GM18907 (cell line): ENCODE results near the gene FAM3B.

ENCODE experiments used
- ATAC-seq: cut with Tn5 transposase; IDR thresholded peaks from one replicate; pipeline ENCODE4 v1.9.1; 2021; ENCODE audit warnings: mild to moderate bottlenecking, moderate library complexity; ENCODE audit not compliant: unreplicated experiment

Gene FAM3B

DNA sequence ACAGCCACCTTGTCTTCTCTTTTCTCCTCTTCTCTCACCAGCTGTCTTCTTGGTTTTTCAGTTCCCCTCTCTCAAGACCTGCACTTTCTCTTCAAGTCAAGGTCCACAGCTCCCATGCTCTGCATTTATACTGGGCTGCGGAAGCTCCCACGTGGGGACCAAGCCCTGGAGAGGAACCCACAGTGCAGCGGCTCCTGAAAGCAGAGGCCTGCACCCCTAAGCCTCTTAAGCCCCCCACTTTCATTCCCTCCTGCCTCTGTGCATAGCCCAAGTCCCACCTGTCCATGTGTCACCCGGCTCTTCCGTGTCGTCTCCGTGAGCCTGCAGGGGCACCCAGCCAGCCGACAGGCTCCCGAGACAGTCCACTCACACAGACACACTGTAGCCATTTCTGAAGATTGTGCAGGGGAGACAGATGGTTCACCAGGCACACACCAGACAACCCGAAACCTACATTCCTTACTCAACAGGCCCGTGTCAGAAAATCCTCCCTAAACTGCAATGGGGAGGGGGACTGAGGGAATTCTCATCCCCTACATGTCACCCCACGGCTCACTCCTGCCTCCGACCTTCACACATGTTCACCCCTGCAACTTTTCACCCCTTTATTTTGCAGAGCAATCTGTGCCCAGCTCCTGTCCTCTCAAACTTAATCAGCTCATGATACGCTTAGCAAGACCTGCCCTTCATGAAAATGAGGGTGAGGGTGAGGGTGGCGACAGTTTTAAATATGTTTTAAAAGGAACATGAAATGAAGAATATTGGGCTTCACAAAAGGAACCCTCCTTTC is 51.5 kb downstream of the FAM3B start:
- peak; percentile 56 for ATAC-seq

DNA sequence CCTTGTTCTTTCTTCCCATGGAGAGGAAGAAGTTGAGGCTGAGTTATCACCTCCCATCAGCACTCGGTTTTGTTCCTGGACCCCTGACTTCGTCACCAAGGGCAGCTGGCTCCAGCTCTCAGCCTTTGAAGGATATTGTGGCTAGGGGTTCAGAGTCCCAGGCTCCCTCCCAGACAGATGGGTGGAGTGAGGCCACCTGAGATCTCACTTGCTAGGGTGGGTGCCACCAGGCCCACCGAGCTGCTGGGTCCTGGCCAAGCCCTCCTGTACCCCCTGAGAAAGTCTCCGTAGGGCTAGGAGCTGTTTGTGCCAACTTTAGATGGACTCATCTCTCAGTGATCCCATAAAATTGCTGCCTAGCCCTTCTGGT is 52.1 kb downstream of the FAM3B start:
- ATAC-seq, result no peak

DNA sequence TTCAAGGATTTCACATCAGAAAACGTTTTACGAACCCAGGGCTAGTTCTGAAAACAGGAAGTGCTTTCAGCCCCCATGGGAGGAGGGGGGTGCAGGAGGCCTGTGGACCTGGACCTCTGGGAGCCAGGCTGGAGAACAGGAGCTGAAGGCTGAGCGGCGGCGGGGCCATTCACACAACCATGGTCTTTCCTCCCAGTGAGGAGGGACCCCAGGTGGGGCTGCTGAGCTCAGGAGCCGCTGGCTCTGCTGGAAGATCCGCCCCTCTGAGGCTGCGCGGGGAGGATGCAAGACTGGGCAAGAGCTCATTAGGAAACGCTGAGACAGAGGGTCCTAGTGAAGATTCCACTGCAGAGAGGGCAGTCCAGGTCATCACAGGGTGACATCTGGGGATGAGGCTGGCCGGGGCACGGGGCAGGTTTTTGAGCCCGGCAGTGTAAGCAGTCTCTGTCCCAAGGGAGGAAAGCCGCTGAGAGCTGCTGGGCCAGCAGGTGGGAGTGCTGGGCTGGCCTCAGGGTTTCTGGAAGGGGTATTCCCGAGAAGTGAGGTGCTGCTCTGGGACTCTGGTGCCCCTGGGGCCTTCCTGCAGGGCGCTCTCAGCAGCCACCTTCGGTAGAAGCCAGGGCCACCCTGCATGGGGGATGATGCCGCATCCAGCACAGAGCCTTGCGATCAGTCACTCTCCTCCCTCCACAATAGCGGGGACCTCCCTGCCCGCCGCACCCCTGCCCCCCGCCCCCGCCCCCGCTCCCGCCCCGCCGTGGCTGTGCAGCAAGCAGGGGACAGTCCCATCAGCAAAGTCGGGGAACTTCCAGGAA is 52.7 kb downstream of the FAM3B start:
- ATAC-seq, result peak; percentile 48

DNA sequence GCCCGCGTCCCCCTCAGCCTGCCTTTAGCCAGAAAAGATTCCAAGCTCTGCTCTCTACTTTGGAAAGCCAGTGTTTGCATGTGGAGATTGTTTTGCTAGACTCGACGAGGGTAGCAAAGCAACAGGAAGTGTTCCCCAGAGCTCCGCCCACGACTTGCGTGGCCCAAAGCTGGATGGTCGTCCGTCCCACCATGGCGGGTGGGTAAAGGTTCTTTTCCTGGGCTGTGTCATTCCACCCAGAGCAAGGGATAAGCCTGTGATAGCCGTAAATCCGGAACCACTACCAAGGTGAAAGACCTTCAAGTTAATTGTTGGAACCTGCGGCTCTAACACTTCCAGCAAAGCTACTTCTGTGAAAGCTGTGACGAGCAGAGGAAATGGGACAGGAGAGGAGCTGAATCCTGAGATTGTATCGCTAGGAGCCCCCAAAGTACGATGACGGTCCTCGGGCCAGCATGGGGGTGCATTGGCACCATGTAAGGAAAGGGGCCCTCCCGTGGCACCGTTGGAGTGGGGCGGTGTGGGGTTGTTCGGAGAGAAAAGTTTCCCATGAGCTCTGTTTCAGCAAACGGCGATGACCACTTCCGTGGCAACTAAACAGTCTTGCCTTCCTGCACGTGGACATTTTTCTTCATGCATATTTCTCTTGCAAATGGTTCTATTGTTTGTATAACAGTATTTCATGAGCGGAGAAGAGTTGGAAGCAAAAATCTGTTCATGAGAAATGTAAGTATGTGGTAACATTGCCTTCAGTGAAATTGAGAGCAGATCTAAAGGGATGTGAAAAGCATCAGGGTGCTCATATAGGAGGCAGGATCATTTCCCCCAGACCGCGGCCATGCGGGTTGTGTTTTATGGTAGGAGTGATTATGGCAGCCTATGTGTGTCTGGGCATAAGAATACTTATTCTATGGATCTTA is 53.6 kb downstream of the FAM3B start:
- ATAC-seq, result no peak

DNA sequence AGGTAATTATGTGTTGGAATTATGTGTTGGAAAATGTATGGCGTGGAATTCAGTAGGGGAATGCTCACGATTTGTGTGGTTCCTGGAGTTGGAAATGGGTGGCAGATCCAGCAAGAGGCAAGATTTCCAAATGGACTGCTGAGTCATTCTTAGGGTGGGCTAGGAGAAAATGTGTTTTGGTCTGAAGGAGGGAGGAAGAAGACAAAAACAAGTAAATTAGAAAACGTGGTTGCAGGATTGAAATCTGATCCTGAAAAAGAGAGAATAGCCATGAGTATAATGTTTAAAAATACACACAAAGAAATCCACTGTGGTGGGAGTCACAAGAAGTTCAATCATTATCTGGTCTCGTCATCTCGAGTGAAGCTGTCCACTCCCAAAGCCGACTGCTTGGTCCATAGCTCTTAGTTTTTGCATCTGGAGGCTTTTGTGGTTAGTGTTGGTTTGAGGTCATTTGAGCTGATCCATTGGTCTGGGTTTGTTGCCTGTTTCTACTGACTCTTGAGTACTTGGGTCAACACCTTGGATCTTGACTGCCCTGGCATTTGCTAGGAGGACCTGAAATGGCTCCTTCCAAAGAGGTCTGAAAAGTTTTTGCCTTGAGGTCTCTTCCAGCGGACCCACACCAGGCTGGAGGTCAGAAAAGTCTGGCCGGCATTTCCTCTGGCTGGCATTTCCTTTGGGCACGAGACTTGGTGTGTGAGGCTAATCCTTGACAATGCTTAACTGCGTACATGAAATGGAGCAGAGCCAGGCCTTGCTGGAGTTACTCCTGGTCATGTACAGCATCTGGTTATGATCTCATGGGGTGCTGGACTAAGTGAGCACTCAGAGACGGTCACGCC is 54.5 kb downstream of the FAM3B start:
- no peak for ATAC-seq

DNA sequence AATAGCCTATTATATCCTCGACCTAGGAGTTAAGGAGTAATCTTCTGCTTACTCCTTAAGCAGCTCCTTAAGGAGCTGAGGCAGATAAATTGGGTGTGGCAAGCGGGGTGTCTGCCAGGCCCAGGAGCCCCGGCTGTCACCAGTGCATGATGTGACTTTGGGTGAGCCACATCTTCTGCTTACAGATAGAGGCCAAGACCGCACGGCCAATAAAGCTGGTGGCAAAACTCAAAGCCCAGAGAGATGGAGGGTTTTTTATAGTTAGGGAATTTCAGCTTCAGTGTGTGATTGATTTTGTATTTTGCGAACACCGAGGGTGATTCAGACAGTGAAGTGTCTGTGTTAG is 55.1 kb downstream of the FAM3B start:
- ATAC-seq, result no peak

DNA sequence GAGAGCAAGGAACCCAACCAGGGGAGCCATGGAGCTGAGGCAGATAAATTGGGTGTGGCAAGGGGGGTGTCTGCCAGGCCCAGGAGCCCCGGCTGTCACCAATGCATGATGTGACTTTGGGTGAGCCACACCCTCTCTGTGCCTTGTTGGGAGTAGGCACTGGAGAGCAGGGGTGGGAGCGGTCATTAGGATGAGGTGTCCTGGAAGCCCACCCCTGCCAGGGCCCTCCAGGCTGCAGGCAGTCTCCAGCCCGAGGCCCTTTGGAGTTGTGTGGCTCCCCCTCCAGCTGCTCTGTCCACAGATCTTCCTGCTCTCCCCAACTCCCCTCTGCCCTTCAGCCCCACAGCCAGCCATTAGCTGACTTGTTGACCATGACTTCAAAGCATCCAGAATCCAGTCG is 56.7 kb downstream of the FAM3B start:
- no peak for ATAC-seq

DNA sequence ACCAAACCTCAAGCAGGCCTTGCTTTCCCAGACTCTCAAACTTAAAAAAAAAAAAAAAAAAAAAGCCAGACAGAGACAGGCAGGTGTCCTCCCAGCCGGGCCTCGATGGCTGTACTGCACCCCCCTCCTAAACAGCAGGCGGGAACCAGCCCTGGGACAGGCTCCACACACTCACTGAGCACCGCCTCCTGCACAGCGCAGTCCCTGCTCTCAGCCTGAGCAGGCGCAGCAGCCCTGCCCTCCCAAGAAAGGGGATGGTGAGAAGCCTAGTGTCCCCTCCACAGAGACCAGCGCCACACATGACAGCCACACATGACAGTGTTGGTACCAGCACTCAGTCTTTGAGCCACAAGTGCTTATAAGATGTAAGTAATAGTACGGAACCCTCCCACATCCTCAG is 57.2 kb downstream of the FAM3B start:
- no peak for ATAC-seq

DNA sequence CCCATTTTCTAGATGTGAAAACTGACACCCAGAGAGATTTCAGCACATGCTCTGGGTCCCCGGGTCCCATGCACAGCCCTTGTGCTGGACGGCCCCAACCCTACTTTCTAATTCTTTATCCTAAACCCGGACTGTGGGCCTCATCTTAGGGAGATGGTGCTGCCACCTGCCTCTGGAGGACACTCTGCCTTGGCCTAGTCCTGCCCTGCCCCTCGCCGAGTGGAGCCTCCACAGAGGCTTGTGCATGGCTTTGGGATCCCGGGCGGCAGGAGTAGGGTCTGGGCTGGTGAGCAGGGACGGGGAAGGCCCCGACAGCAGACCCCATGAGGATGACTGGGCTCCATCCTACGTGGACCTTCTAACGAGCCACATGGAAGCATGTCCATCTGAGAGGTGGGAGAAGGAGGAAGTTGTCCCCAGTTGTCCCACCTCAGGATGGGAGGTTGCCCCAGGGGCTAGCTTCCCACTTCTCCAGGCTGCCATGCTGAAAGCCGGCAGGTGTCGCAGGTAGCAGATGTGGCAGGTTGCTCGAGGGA is 57.6 kb downstream of the FAM3B start:
- no peak for ATAC-seq

DNA sequence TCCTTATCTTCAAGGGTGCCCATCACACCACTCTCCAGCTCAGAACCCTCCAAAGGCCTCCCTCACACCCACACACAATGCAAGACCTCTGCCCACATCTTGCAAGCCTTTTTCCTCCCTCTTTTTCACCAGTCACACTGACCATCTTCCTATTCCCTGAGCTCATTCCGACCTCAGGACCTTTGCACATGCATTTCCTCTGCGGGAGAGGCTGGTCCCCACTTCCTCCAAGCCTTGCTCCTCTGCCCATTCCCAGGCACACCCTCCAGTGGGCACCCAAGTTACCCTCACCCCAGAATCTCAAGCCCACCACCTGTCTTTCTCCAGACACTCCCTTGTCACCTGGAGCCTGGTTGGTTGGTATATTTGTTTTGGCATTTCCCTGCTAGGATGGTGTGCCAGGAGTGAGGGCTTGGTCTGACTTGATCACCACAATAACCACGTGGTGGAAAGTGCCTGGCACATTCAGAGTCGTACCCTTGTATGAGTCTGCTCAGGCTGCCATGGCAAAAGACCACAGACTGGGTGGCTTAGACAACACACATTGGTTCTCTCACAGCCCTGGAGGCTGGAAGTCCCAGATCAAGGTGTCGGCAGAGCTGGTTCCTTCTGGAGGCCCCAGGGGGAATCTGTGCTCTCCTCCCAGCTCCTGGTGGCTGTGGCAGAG is 58.4 kb downstream of the FAM3B start:
- no peak for ATAC-seq

DNA sequence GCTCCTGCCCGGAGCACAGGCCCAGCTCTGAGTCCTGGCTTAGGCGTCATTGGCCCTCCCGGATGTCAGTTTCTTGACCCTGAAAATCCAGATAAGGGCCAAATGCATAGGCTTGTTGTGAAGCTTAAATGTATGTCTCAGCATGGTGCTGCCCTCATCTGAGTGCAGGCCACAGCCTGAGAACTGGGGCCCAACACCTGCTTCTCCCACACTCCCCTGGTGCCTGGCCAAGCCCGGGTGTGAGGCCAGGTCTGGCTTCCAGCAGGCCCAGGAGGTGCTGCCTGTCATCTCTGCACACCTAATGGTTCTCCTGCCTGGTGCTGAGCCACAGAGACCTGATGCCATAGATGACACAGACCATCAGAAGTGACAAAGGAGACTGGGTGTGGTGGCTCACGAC is 59.3 kb downstream of the FAM3B start:
- no peak for ATAC-seq

DNA sequence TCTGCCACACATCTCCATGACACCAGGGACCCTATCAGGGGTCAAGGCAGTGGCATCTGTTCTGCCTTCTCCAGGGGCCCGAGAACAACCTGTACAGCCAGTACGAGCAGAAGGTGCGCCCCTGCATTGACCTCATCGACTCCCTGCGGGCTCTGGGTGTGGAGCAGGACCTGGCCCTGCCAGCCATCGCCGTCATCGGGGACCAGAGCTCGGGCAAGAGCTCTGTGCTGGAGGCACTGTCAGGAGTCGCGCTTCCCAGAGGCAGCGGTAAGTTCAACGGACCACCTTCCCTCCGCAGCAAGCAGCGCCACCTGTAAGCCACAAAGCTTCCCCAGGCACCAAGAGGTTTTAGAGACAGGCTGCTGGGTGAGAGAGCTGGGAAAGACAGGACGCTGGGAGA is 61.1 kb downstream of the FAM3B start:
- ATAC-seq, result no peak

DNA sequence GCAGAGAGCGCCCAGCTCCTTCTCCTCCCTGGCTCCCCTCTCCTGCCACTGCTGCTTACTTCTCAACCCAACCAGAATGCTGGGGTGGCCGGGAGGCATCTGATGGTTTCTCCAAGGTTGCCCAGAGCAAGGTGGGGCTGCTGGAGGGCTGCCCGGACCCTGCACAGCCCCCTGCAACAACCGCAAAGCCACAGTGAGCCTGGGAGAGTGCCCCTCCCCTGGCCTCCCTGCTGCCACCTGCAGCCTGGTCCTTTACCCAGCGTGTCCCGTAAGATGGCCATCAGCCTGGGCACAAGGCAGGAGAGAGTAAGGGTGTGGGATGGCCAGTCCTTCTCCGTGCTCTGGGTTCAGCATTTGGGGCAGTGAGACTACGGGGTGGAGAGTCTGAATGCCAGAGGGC is 62.2 kb downstream of the FAM3B start:
- ATAC-seq, result no peak

DNA sequence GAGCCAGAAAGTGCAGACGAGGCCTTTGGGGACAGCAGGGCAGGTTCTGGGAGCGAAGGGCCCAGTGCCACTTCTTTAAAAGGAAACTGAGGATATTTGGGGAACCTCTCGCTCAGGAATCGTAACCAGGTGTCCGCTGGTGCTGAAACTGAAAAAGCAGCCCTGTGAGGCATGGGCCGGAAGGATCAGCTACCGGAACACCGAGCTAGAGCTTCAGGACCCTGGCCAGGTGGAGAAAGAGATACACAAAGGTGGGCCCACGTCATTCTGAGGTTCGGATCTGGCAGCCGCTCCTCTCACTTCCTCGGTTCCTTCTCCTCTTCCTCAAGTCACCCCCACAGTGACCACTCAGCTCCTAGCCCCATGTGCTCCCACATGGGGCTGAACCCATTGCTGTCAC is 63.3 kb downstream of the FAM3B start:
- no peak for ATAC-seq

DNA sequence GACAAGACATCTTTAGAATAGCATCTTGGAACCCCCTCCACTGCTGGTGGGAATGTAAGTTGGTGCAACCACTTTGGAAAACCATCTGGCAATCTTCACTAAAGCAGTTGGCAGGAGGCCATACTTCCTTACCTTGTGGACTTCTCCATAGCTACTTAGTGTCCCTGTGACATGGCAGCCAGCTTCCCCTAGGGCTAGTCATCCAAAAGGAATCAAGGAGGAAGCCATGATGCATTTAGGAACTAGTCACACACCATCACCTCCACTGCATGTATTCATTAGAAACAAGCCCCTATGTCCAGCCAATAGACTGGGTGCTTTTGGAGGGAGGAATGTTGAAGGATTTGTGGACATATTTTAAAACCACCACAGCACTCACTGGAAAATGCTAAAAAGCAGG is 65.1 kb downstream of the FAM3B start:
- ATAC-seq, result no peak

DNA sequence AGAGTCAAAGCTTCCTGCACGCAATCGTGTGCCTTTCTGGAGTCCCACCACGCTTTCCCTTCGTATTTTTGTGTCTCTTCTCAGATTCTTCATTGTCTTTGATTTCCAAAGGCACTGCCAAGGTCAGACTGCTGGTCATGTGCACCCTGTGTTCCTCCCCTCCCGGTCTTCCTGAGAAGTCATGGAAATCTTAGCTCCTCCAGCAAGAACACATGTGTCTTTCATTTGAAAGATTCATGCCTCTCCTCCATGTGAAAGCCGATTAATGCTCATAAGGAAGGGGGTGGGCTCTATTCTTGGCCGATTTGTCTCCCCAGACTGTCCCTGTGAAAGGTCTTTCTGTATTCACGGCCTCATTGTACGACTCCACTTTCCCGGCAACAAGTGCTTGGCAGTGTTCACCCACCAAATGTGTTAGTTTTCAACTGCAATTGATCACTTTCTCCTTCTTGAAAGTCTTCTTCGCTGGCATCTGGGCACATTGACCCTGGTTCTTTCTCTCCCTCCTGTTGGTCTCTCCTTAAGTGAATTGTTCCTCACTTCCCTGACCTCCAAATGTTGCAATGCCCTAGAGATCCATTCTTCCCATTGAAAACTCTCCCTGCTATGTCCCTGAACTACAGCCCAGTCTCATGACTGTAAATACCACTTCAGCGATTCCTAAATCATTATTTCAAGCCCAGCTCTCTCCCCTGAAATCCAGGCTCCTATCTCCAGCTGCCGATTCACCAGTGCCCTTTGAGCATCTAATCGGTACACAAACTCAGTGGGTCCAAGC is 70.6 kb downstream of the FAM3B start:
- ATAC-seq, result no peak

DNA sequence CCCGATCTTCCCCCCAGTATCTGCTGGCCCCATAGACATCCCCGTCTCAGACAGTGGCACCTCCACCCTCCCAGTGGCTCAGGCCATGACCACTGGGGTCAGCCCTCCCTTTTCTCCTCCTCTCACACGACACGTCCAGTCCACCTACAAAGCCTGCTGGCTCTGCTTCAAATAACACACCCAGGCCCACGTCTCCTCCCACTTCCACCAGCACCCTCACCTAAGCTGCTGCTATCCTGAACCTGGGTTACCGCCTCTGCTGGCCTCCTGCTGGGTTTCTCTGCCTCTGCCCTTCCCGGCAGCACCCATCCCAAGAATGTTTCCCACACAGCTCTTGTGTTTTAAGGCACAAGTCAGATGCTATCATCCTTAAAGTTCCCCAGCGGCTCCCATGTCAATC is 71.2 kb downstream of the FAM3B start:
- no peak for ATAC-seq

DNA sequence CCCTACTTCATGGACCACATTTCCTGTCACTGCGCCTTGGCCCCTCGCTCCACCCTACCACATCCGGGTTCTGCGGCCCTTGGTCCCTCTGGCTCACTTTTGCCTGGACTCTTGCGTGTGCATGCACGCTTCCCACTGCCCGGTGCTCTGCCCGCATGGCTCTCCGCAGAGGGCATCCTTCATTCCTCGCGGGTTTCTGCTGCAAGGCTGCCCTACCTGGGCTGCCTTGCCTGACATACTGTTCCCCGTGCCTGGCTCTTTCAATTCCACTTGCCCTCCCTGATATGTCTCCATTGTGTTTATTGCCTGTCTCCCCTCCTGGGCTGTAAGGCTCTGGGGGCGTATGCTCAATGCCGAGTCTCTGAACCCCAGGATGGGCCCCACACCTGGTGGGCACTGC is 71.7 kb downstream of the FAM3B start:
- ATAC-seq, result no peak

DNA sequence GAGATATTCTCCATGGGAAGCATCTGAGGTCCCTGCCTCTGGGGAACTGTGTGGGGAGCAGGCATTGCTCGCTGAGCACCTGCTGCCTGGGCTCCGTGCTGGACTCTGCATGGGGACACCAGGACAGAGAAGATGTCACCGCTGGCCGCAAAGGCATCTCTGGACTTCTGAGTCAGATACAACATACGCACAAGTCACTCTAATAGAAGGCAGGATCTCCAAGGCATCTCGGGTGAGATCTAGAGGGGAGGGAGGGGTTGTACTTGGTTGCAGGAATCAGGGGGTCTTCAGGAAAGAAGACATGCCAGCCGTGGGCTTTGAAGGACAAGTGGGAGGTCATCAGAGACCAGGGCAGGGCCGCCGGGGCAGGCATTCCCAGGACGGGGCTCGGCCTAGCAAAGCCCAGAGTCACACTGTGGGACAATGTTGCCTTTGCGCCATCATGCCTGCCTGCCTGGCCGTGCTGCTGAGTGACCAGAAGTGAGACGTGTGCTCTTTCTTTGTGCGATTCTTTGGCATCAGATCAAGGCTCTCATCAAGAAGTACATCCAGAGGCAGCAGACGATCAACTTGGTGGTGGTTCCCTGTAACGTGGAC is 73.5 kb downstream of the FAM3B start:
- no peak for ATAC-seq
